Endothelial cell (in vitro differentiated cells): Measurements from ENCODE around the gene CSRP1. TPM values are rescaled to one million over a fixed set of nuclear protein-coding genes. Genes with fewer than 3 reads are reported as not detected.

Source experiments
- DNase-seq: peaks from one replicate; pipeline ENCODE4 v3.0.0; 2021; ENCODE audit warnings: low spot score
- H3K27ac Mint-ChIP-seq: one replicate; pipeline ENCODE4 v1.8.0; 2021; ENCODE audit warnings: mixed read lengths, inconsistent platforms; ENCODE audit not compliant: unreplicated experiment
- H3K27me3 Mint-ChIP-seq: one replicate; pipeline ENCODE4 v1.8.0; 2021; ENCODE audit warnings: mild to moderate bottlenecking, moderate library complexity, mixed read lengths, inconsistent platforms; ENCODE audit not compliant: unreplicated experiment
- H3K36me3 Mint-ChIP-seq: one replicate; pipeline ENCODE4 v1.8.0; 2021; ENCODE audit warnings: mild to moderate bottlenecking, low read depth, mixed read lengths, inconsistent platforms; ENCODE audit not compliant: unreplicated experiment
- H3K4me1 Mint-ChIP-seq: one replicate; pipeline ENCODE4 v1.8.0; 2021; ENCODE audit warnings: mild to moderate bottlenecking, mixed read lengths, inconsistent platforms; ENCODE audit not compliant: unreplicated experiment
- H3K4me3 Mint-ChIP-seq: one replicate; pipeline ENCODE4 v1.8.0; 2021; ENCODE audit warnings: mild to moderate bottlenecking, mixed read lengths, inconsistent platforms; ENCODE audit not compliant: unreplicated experiment
- H3K9me3 Mint-ChIP-seq: one replicate; pipeline ENCODE4 v1.8.0; 2021; ENCODE audit warnings: mixed read lengths, inconsistent platforms; ENCODE audit not compliant: unreplicated experiment
- CTCF ChIP-seq: fragments of 200-600 bp; sonication (generic); IDR thresholded peaks from one replicate; pipeline ENCODE4 v1.5.0; 2021; ENCODE audit warnings: antibody characterized with exemption; ENCODE audit not compliant: unreplicated experiment
- total RNA-seq: library from RNA; stranded (reverse); fragmentation: NEBNext Ultra II Directional; extraction: Animal tissue kit (Norgen Biotek cat#: 25700); gene quantifications from one replicate; pipeline ENCODE4 v1.2.1, GENCODE V29; 2021; ENCODE audit not compliant: unreplicated experiment

The CSRP1 gene
- total RNA-seq, 1 donor from 2014 or later = 111 TPM

GRCh38 chr1:201504799-201505502, 2.0 kb downstream of the CSRP1 start:
- peak overlapping the region; percentile 89 for H3K4me3 Mint-ChIP-seq

DNA sequence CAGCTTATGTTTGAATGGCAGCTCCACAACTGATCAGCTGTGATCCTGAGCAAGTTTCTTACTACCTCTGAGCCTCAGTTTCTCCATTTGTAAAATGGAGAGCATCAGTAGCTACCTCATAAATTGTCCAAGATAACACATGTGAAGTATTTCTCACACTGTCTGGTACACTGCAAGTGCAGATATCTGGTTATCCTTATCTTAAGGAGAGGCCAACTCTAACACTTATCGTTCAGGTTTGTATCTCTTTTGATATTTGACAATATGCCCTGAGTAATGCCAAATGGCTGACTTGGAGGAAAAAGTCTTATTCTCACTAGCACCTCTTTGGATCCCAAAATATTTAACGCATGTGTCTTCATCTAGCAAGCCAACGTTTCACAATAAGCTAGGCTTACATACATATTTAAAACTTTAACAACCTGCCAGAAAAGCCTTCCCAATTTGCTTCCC, 2.7 kb downstream of the CSRP1 start:
- no peaks in the 10 kb centered on the region for H3K36me3 Mint-ChIP-seq
- H3K27me3 Mint-ChIP-seq = peaks cover 10% of the 10 kb centered on the region
- no peaks in the 10 kb centered on the region for H3K9me3 Mint-ChIP-seq
- peaks cover 65% of the 10 kb centered on the region for H3K4me1 Mint-ChIP-seq
- TF ChIP-seq CTCF = no peak
- H3K4me3 Mint-ChIP-seq = no peak overlapping the region
- DNase-seq = no peak
- H3K27ac Mint-ChIP-seq = peak overlapping the region; percentile 67

More at GRCh38 chr1:201504799-201505502, 2.0 kb downstream of the CSRP1 start:
- Mint-ChIP-seq H3K4me1 (peaks cover 73% of the 10 kb centered on the region), H3K27me3 (peaks cover 13% of the 10 kb centered on the region), H3K27ac (peak overlapping the region; percentile 98), H3K9me3 (no peaks in the 10 kb centered on the region), H3K36me3 (no peaks in the 10 kb centered on the region)
- no peak for TF ChIP-seq CTCF
- no peak for DNase-seq

GRCh38 chr1:201503397-201504176, 3.3 kb downstream of the CSRP1 start:
- Mint-ChIP-seq H3K4me1 (peaks cover 68% of the 10 kb centered on the region), H3K4me3 (peak overlapping the region; percentile 10), H3K27me3 (peaks cover 10% of the 10 kb centered on the region), H3K9me3 (no peaks in the 10 kb centered on the region), H3K27ac (peak overlapping the region; percentile 90), H3K36me3 (no peaks in the 10 kb centered on the region)
- no peak for DNase-seq
- TF ChIP-seq CTCF = no peak

DNA sequence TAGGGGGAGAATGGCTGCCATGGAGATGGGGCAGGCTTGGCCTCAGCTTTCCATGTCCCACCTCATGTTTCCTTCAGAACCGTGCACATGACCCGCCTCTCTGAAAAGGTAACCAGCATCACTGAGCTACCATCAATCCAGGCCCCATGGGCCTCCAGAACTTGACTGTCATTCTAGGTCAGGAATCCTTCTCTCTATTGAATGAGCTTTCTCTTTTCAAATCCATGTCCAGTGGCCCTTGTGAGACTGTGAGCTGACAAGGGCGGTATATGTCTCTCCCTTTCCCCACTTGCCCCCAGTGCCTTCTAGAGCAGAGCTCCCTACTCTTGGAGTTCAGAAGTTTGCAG, 4.4 kb downstream of the CSRP1 start:
- TF ChIP-seq CTCF = no peak
- Mint-ChIP-seq H3K27me3 (peaks cover 10% of the 10 kb centered on the region), H3K27ac (no peak overlapping the region), H3K4me1 (peaks cover 66% of the 10 kb centered on the region), H3K4me3 (peak overlapping the region; percentile 59), H3K36me3 (no peaks in the 10 kb centered on the region), H3K9me3 (no peaks in the 10 kb centered on the region)
- no peak for DNase-seq
